HG02870 (cell line): ENCODE measurements around the gene GPR37.

ENCODE experiments used
- ATAC-seq: cut with Tn5 transposase; IDR thresholded peaks from one replicate; pipeline ENCODE4 v1.9.1; 2021; ENCODE audit warnings: mild to moderate bottlenecking, moderate library complexity; ENCODE audit not compliant: unreplicated experiment

GPR37 gene

DNA sequence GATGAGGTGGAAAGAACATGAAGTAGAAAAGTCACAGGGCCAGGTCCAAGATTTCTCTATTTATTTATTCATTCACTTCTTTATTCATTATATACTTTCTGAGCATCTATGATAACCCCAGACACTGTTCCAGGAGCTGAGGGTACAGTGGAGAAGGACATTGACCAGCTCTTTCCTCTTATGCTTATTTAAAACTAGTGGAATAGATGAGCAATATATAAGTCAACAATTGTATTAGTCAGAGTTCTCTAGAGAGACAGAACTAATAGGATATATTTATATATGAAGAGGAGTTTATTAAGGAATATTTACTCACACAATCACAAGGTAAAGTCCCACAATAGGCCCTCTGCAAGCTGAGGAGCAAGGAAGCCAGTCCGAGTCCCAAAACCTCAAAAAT lies 15.0 kb upstream of the GPR37 start:
- ATAC-seq: no peak

- no peak for ATAC-seq
Measured at GRCh38 chr7:124780056-124780455, 14.5 kb upstream of the GPR37 start.

DNA sequence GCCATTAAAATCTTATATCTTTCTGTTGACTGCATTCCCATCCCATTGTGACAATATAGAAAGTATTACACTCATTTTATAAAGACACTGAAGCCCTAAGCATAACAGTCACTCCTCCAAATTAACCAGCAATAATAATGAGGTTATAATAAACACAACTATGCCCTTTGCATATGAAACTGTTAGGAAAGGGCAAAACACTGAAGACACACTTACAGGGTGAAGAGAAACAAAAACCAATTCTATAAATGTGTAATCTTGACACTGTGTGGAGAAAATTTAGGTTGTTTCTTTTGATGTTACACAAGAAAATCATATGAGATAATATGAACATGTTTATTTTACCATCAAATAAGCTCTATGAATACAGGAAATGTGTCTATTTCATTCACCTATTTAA lies 14.0 kb upstream of the GPR37 start:
- no peak for ATAC-seq

- no peak for ATAC-seq
Measured at GRCh38 chr7:124779194-124779593, 13.6 kb upstream of the GPR37 start.

DNA sequence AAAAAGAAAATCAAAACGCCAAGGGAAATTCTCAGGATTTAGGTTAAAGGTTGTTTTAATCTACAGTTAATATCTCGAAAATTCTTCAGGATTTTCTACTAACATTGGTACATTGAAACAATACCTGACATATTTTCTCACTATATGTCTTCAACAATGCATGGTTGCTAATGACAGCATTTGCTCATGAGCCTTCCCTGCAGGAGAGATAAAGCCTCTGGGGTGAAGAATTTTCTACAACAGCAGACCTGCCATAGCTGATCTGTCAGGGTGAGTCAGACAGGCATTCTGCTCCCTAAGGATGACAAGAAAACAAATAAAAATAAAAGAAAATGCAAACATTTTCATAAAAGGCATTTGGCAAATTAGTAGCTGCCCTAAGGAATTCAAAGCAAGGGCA lies 11.7 kb upstream of the GPR37 start:
- no peak for ATAC-seq

DNA sequence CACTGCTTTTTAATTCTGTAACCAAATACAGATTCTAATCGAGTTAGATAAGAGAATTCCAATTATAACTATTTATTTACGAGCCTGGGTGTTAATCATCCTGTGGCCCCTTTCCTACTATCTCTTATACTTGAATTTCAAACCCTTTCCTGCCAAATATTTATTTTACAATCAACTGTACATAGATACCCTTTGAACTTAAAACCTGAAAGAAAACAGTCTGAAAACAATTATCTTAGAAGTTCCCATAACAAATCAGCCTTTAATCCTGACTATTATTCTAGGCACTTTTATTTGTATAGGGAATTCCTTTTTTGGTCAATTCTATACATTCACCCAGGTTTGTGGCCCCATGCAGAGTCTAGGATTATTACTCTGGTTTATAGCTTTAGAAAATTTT lies 10.6 kb upstream of the GPR37 start:
- no peak for ATAC-seq

DNA sequence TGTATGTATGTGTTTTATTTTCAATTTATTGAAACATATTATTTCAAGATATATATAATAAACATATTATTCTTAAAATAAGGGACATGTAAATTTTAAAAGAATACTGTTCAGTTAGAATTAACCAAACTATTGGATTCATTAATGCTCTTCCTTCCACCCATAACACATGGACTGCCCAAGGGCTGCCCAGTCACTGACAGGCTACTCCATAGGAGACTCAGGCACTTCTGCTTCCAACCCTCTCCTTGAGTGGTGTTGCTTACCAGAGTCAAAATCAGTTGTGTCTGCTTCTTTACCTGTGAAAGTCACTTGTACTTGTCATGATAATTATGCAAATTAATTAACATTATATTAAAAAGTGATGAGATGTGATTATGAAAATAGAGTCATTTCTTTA lies 9.8 kb upstream of the GPR37 start:
- ATAC-seq: no peak

DNA sequence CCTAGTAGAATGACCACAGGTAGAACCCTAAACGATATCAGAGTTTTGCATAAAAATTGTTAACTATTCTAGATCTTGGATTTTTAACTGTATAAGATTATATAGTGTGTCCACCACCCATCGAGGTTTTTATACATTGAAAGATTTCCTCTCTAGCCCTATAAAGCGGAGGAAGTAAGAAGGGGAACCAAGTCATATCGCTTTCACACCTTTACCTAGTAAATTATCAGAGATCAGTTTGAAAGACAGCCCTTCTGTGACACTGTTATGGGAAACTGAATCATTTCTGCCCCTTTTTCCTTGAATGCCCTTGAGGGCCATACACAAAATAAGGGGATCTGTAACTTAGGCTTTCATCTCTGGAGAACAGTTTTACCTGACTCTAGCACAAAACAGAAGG lies 8.3 kb upstream of the GPR37 start:
- ATAC-seq: no peak

DNA sequence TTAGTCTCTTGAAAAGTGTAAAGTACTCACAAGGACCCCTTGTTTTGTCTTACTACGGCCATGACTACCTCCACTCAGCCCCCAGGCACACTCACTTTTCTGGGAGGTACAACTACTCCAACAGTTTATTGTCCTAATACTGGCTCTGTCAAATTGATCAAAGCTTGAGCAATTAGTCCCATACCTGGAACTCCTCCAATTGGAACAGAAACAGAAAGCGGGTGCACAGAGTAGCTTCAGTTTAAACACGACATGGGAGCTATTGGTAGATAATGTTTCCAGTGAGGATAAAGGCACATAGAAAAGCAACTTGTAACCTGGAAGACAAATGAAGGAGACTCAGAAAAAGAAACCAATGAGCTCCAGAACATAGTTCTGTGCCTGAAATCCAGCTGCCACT lies 7.7 kb upstream of the GPR37 start:
- no peak for ATAC-seq

GRCh38 chr7:124769136-124769535 lies 3.5 kb upstream of the GPR37 start:
- no peak for ATAC-seq

- ATAC-seq: no peak
Measured at GRCh38 chr7:124768525-124768924, 2.9 kb upstream of the GPR37 start.

- peak; percentile 25 for ATAC-seq
Measured at GRCh38 chr7:124764847-124765400, 668 bp downstream of the GPR37 start.

DNA sequence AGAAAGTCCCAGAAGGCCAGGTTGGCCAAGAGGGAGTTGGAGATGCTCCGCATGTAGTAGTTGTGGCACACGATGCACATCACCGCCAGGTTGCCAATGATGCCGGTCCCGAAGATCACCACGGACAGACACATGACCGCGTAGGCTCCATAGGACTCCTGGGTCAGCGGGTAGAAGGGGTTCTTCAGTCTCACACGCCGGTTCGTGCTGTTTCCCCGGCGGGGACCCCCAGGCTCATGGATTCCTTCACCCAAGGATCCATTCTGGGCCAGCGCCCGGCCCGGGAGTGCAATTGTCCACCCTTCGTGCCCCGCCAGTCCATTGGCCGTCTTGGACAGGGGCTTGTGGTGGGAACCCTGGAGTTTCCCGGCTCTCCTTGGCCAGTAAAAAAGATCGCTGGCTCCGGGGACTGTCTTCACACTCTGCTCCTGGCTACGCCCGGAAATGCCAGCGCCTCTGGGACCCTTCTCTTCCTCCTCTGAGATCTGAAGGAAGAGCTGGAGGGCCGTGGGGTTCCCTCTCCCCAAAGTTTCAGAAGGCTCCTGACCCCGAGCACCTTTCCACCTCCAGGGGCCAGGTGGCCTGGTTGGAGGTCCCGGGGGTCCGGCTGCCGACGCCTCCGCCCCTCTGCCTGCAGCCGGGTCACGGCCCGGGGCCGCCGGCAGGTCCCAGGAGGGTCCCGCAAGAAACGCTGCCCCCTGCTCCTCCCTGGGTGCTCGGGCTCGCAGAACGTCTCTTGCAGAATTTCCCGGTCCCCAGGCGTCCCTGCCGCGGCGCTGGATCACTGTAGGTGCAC lies 1.3 kb downstream of the GPR37 start:
- ATAC-seq: no peak

- no peak for ATAC-seq
Measured at GRCh38 chr7:124762611-124763143, 2.9 kb downstream of the GPR37 start.

- ATAC-seq: no peak
Measured at GRCh38 chr7:124761164-124761715, 4.4 kb downstream of the GPR37 start.

GRCh38 chr7:124758327-124758726 lies 7.3 kb downstream of the GPR37 start:
- ATAC-seq: no peak

- ATAC-seq: no peak
Measured at GRCh38 chr7:124754576-124755268, 10.9 kb downstream of the GPR37 start.

- no peak for ATAC-seq
Measured at GRCh38 chr7:124752310-124752709, 13.3 kb downstream of the GPR37 start.

DNA sequence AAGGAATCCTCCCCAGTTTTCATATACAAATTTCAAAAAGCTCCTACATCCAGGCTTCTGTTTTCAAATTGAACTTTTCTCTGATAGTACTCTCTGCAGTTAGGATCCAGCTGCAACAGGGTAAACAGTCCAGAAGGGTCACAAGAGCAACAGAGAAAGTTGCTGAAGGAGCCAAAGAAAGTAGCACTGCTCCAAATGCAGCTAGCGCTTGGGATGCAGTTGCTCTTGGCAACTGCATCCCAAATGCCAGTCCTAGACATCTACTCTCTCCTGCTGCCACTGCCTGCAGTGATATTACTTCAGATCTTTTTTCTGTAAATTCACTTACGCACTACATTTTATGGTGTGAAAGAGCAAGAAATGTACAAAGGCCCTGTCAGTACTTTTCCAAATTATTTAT lies 14.6 kb downstream of the GPR37 start:
- no peak for ATAC-seq

DNA sequence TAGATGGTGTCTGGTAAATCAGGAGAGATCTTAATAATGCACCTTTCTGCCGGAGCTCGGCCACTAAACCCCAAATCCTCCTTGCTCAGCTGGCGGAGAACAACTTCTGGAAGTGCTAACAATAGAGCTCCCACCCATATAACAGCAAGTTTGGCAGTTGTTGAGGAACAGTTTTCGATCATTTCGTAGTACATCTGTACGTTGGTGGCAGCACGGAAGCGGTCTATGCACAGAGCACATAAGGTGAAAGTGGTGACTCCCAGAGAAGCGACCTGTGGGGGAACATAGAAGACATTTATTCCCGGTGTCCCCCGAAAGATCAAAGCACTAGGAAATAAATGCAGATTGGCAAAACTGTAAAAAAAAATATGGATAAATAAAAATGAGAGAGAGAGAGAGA lies 18.5 kb downstream of the GPR37 start:
- ATAC-seq: no peak

GRCh38 chr7:124738639-124739038 lies 27.0 kb downstream of the GPR37 start:
- no peak for ATAC-seq
